Transverse colon (tissue), 4 donors: ENCODE results near the gene UTP11. TPM values are rescaled to one million over a fixed set of nuclear protein-coding genes. Genes with fewer than 3 reads are reported as not detected.
A peak's percentile ranks its signal among the peaks of the same experiment; 100 is the strongest.
"Not testable (repeated sequence)": the region's sequence is repeated elsewhere in the genome, so short reads cannot be mapped to it uniquely, and the experiment has no call there.

Experiments used
- DNase-seq: peaks from one replicate; pipeline ENCODE4 v3.0.0-alpha.2; 2019
- H3K27ac ChIP-seq, 4 donors: fragments of 200-600 bp; sonication (generic); 2 replicates each; pipeline ENCODE4 v1.5.1; 2016 to 2018; ENCODE audit warnings: inconsistent platforms in 4 of 4
- H3K27me3 ChIP-seq: fragments of 200-600 bp; sonication (generic); 2 replicates; pipeline ENCODE4 v1.5.1; 2017; ENCODE audit warnings: inconsistent platforms
- H3K36me3 ChIP-seq, 4 donors: fragments of 200-600 bp; sonication (generic); 2 replicates each; pipeline ENCODE4 v1.5.1; 2017 to 2019; ENCODE audit warnings: inconsistent platforms in 4 of 4
- H3K4me1 ChIP-seq, 4 donors: fragments of 200-600 bp; sonication (generic); 2 replicates each; pipeline ENCODE4 v1.5.1; 2017 to 2020; ENCODE audit warnings: inconsistent platforms in 4 of 4
- H3K4me3 ChIP-seq, 4 donors: fragments of 200-600 bp; sonication (generic); 1 replicate in 1 of 4; 2 replicates in 3 of 4; pipeline versions ENCODE4 v1.5.1 to v1.6.1; 2017 to 2019; ENCODE audit warnings: inconsistent platforms in 4 of 4
- H3K9me3 ChIP-seq, 2 donors: fragments of 200-600 bp; sonication (generic); 2 replicates each; pipeline ENCODE4 v1.5.1; 2017 to 2019; ENCODE audit warnings: inconsistent platforms in 2 of 2
- EP300 ChIP-seq: sonication (generic); formaldehyde crosslinking; IDR thresholded peaks from one replicate; pipeline ENCODE4 v1.6.1; 2017; ENCODE audit warnings: antibody characterized with exemption, low read depth
- POLR2A ChIP-seq: fragments of 450-650 bp; IDR thresholded peaks from one replicate; pipeline ENCODE4 v1.6.1; 2016; ENCODE audit warnings: antibody characterized with exemption, mild to moderate bottlenecking, moderate library complexity
- POLR2AphosphoS5 ChIP-seq, 3 donors: sonication (generic); formaldehyde crosslinking; IDR thresholded peaks; one replicate each; pipeline ENCODE4 v1.6.1; 2016; ENCODE audit warnings: antibody characterized with exemption in 3 of 3
- WGBS, 2 donors: methylation state at CpG; one replicate each; pipeline ENCODE4 v1.1.5; 2018; ENCODE audit warnings: low coverage in 1 of 2; 5-methylcytosine and 5-hydroxymethylcytosine counted together
- in situ Hi-C, 4 donors: fragments of 200-750 bp; cut with MboI; loops; one replicate each; pipeline versions ENCODE4 v1.15.0 to v1.15.1; 2017; ENCODE audit warnings: low sequenced_read_pairs in 3 of 4, low pct_ligation_motif_present in 1 of 4, low pct_unique_long_range_greater_than_20kb in 1 of 4
- intact Hi-C: fragments of 100-400 bp; cut with DNase I; formaldehyde crosslinking; loops from one replicate; pipeline ENCODE4 v1.15.1; 2023; ENCODE audit warnings: low total_unique reads
- total RNA-seq, 4 donors: library from RNA; depleted of rRNA; stranded (reverse); fragments of >200 nt; gene quantifications; one replicate each; pipeline ENCODE4 v1.1.0, GENCODE V29; 2016
- TF ChIP-seq, protein P1 (sequence below), 5 experiments: fragments of 200-600 bp in 3 of 5; fragments of 450-650 bp in 2 of 5; sonication (generic) in 3 of 5; IDR thresholded peaks; 1 replicate in 2 of 5; 2 replicates in 3 of 5; pipeline ENCODE4 v1.5.1; 2016 to 2017; ENCODE audit warnings: antibody characterized with exemption in 5 of 5, inconsistent platforms in 3 of 5, mild to moderate bottlenecking in 2 of 5, moderate library complexity in 1 of 5

The UTP11 gene
- total RNA-seq, 4 donors from 2014 or later: 3.2 to 22.2 (median 15.3) TPM

DNA sequence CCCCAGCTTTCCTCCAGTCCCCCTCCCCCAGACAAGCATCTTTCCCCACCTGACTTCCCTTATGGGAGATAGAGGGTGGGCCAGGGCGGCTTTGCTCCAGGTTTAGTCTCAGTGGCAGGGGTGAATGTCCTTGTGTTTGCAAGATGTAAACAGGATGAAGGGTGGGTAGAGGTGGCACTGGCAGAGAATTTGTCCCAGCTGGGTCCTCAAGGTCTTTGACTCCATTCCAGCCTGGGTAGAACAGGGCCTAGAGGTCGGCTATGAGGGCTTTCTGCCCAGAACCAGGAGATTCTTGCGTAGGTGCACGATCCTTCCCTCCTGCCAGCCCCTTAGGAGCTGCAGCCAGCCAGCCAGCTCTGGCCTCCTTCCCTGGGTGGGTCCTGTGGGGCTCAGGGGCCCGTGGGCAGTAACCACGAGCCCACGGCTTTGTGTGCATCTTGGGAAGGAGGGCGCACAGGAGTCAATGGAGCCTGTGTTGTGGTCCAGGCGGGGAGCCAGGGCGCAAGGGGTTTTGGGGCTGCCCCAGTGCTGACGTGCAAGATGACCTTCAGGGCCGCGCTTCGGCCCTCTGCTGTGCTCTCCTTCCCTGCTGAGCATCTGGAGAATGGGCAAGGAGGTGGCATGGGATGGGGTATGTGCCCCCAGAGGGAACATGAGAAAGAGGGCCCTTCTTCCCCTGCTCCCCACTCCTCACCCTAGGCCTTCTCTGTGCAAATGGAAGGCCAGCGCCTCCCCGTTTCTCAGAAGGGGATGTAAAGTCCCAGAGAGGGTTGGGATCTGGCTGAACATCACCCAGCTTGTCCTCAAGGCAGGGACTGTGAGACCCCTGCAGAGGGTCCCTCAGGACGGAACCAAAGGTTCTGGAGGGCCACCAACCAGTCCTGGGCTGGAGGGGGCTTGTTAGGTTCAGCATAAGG, 18.3 kb downstream of the UTP11 start:
- WGBS, 2 donors: 50 to 78% methylated on average over 1 to 17 of the region's 17 CpGs
- Histone ChIP-seq H3K27me3 (peaks cover 8% of the 10 kb centered on the region), H3K4me1 (peaks cover 14 to 20% (median 18%) of the 10 kb centered on the region in 4 donors), H3K4me3 (no peak overlapping the region), H3K27ac (no peak overlapping the region), H3K9me3 (no peaks in the 10 kb centered on the region), H3K36me3 (no peaks in the 10 kb centered on the region)
- in situ Hi-C loops (loop anchor here in 1 of 4 donors (25.0 kb wide), 1 partner anchor 806 kb away; no protein-coding TSS in a partner anchor), intact Hi-C loops (no loop called here)
- TF ChIP-seq EP300: no peak
- DNase-seq: no peak

DNA sequence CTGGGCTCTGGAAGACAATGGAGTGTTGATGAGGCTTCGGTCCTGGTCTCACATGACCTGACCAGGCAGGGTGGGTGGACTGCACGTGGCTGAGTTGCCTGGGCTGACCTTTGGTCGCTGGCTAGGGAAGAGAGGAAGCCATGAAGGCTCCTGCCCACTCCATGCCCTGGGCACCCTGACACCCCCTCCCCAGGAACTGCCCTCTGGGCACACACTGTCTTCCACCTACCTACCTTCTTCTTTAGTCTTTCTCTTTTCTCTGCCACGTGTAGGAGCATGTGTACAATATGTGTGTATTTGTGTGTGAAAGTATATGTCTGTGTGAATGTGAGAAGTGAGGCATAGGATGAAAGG, 19.0 kb downstream of the UTP11 start:
- Histone ChIP-seq H3K9me3 (no peaks in the 10 kb centered on the region), H3K27ac (no peak overlapping the region), H3K4me3 (no peak overlapping the region), H3K4me1 (peaks cover 14 to 20% (median 18%) of the 10 kb centered on the region in 4 donors), H3K36me3 (no peaks in the 10 kb centered on the region), H3K27me3 (peaks cover 8% of the 10 kb centered on the region)
- intact Hi-C loops: no loop called here
- in situ Hi-C loops: loop anchor here in 1 of 4 donors (25.0 kb wide), 1 partner anchor 806 kb away; no protein-coding TSS in a partner anchor
- TF ChIP-seq POLR2A: no peak
- no peak for TF ChIP-seq POLR2AphosphoS5 (IDR thresholded peaks at IDR 0.05)
- TF ChIP-seq, protein P1, sequence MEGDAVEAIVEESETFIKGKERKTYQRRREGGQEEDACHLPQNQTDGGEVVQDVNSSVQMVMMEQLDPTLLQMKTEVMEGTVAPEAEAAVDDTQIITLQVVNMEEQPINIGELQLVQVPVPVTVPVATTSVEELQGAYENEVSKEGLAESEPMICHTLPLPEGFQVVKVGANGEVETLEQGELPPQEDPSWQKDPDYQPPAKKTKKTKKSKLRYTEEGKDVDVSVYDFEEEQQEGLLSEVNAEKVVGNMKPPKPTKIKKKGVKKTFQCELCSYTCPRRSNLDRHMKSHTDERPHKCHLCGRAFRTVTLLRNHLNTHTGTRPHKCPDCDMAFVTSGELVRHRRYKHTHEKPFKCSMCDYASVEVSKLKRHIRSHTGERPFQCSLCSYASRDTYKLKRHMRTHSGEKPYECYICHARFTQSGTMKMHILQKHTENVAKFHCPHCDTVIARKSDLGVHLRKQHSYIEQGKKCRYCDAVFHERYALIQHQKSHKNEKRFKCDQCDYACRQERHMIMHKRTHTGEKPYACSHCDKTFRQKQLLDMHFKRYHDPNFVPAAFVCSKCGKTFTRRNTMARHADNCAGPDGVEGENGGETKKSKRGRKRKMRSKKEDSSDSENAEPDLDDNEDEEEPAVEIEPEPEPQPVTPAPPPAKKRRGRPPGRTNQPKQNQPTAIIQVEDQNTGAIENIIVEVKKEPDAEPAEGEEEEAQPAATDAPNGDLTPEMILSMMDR (IDR thresholded peaks at IDR 0.05): no peak
- TF ChIP-seq EP300: no peak
- WGBS, 2 donors: 43 to 46% methylated on average over 2 to 3 of the region's 4 CpGs
- no peak for DNase-seq

DNA sequence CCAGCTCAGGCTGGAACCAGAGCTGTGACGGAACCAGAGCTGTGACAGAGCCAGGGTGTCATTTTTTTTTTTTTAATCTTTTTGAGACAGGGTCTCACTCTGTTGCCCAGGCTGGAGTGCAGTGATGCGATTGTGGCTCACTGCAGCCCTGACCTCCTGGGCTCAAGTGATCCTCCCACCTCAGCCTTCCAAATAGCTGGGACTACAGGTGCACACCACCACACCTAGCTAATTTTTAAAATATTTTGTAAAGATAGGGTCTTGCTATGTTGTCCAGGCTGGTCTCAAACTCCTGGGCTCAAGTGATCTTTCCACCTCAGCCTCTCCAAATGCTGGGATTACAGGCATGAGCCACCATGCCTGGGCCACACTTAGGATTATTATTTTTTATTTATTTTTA, 20.5 kb downstream of the UTP11 start:
- WGBS, 2 donors: 90% methylated on average over 2 of the region's 2 CpGs; no CpG with 5 or more reads in 1 of the 2 donors
- H3K27ac ChIP-seq, H3K4me3 ChIP-seq, H3K36me3 ChIP-seq, DNase-seq, H3K9me3 ChIP-seq, intact Hi-C loops: not testable (repeated sequence)
- peaks cover 16% of the 10 kb centered on the region for H3K27me3 ChIP-seq
- in situ Hi-C loops: loop anchor here in 1 of 4 donors (25.0 kb wide), 1 partner anchor 804 kb away; no protein-coding TSS in a partner anchor
- H3K4me1 ChIP-seq: peaks cover 14 to 20% (median 18%) of the 10 kb centered on the region in 4 donors

DNA sequence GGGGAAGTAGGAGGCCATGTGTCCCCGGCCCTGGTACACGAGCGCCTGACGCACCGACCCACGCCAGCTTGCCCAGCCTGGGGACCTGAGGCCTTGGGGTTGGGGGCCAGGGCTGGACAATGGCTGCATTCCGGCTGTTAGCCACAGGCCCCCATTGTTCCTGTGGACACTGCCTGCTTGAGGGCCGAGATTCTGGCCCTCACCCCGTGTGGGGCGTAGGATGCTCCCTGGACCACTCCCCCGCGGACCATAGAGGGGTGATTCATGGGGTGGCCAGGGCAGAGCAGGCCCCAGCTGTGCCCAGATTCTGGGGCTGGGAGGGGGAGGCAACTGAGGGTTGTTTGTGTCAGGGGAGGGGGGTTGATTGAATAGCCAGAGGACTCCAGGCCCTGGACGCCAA, 22.3 kb downstream of the UTP11 start:
- peaks cover 5 to 9% (median 8%) of the 10 kb centered on the region in 4 donors for H3K4me1 ChIP-seq
- intact Hi-C loops (no loop called here), in situ Hi-C loops (loop anchor here in 1 of 4 donors (25.0 kb wide), 1 partner anchor 802 kb away; no protein-coding TSS in a partner anchor)
- peaks cover 25% of the 10 kb centered on the region for H3K27me3 ChIP-seq
- no peaks in the 10 kb centered on the region for H3K9me3 ChIP-seq
- 88% methylated on average over 11 of the region's 13 CpGs; no CpG with 5 or more reads in 1 of the 2 donors for WGBS, 2 donors
- H3K36me3 ChIP-seq: no peaks in the 10 kb centered on the region
- no peak for DNase-seq
- TF ChIP-seq EP300: no peak
- no peak for TF ChIP-seq POLR2A
- TF ChIP-seq, protein P1 (IDR thresholded peaks at IDR 0.05): no peak
- no peak for TF ChIP-seq POLR2AphosphoS5 (IDR thresholded peaks at IDR 0.05)
- no peak overlapping the region for H3K4me3 ChIP-seq
- H3K27ac ChIP-seq: no peak overlapping the region

DNA sequence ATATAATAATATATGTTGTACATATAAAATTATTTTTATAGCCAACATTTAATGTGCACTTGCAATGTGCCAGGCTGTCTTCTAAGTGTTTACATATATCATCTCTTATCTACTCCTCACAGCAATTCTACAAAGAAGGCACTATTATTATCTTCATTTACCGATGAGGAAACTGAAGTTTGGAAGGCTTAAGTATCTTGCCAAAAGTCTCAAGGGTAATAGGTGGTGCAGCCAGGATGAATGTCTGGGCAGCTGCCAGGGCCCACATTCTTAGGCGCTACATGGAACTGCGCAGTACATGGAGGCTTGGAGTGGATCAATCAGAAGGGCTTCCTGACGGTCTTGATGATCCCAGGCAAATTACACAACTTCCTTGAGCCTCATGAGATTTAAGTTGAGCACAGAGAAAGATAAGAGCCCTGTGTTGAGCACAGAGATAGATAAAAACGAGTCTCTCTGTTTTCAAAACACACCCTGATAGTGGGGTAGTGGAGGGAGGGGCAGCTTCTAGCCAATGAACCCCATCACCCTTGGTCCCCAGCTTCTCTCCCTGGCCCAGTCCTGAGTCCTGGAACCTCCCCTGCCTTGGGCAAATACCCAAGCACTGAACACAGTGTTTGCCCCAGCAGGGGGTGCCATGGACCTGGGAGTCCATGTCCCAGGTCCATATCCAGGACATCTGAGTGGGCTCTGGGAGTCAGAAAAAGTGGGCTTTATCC, 24.8 kb downstream of the UTP11 start:
- intact Hi-C loops (no loop called here), in situ Hi-C loops (loop anchor here in 1 of 4 donors (25.0 kb wide), 1 partner anchor 800 kb away; no protein-coding TSS in a partner anchor)
- TF ChIP-seq, protein P1 (IDR thresholded peaks at IDR 0.05): peak in 2 of 5 experiments; percentile 12 to 14
- TF ChIP-seq POLR2AphosphoS5 (IDR thresholded peaks at IDR 0.05) (no peak), EP300 (no peak), POLR2A (no peak)
- Histone ChIP-seq H3K4me3 (no peak overlapping the region), H3K36me3 (no peaks in the 10 kb centered on the region), H3K9me3 (no peaks in the 10 kb centered on the region), H3K4me1 (no peaks in the 10 kb centered on the region), H3K27me3 (peaks cover 48% of the 10 kb centered on the region), H3K27ac (no peak overlapping the region)
- WGBS, 2 donors: 63 to 88% methylated on average over 1 to 5 of the region's 5 CpGs
- no peak for DNase-seq
